GM12865 (cell line): ENCODE data around the gene WDR70.
A peak's percentile ranks its signal among the peaks of the same experiment; 100 is the strongest.
"Not testable (repeated sequence)": the region's sequence is repeated elsewhere in the genome, so short reads cannot be mapped to it uniquely, and the experiment has no call there.

Source experiments
- DNase-seq: peaks from one replicate; pipeline ENCODE4 v3.0.0; 2010; ENCODE audit warnings: low read depth
- H3K4me3 ChIP-seq: 2 replicates; pipeline ENCODE4 v1.5.1; 2011; ENCODE audit warnings: mild to moderate bottlenecking, low read depth, low read length, control low read depth
- TF ChIP-seq, protein P1 (sequence below): IDR thresholded peaks from 2 replicates; pipeline ENCODE4 v1.5.1; 2011; ENCODE audit warnings: low read length, control low read depth, low read depth, inconsistent platforms; ENCODE audit not compliant: insufficient read depth; ENCODE audit errors: missing control alignments

The WDR70 gene

DNA sequence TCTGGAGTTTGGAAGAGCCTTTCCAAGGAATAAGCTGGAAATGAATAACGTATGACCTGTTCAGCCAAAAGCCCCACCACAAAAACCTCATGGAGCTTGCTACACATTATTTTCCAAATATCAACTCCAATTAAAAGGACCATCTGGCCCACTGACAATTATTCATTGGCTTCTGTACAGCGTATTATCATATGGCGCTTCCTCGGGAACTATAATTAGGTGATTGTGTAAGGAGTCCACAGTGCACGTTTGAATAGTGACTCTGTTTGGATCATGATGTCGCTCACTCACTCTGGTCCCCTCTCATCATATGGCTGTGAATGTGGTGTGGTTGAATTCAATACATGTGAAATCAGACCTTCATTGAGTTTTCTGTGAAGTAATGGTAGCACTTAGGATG lies 408.6 kb downstream of the WDR70 start:
- TF ChIP-seq, protein P1, sequence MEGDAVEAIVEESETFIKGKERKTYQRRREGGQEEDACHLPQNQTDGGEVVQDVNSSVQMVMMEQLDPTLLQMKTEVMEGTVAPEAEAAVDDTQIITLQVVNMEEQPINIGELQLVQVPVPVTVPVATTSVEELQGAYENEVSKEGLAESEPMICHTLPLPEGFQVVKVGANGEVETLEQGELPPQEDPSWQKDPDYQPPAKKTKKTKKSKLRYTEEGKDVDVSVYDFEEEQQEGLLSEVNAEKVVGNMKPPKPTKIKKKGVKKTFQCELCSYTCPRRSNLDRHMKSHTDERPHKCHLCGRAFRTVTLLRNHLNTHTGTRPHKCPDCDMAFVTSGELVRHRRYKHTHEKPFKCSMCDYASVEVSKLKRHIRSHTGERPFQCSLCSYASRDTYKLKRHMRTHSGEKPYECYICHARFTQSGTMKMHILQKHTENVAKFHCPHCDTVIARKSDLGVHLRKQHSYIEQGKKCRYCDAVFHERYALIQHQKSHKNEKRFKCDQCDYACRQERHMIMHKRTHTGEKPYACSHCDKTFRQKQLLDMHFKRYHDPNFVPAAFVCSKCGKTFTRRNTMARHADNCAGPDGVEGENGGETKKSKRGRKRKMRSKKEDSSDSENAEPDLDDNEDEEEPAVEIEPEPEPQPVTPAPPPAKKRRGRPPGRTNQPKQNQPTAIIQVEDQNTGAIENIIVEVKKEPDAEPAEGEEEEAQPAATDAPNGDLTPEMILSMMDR = no peak

DNA sequence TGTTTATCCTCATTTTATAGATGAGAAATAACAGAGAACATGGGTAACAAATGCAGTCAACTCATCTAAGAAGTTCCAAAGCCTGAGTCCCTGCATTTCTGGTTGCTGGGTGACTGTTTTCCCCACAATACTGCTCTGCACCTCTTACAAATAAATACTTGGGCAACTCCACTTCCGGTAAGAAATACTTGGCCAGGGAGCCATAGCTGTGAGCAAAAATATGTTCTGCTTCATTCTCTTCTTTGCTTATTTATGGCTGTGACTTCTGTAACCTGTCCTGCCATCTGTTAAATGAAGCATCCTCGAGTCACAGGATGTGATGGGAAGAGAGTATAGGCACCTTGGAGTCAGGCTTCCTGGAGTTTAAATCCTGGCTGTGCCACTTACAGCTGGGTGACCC lies 410.9 kb downstream of the WDR70 start:
- no peak for DNase-seq
- H3K4me3 ChIP-seq = no peak overlapping the region
- TF ChIP-seq, protein P1 = no peak

More for the DNA sequence above, 408.6 kb downstream of the WDR70 start:
- no peak overlapping the region for H3K4me3 ChIP-seq
- no peak for DNase-seq

DNA sequence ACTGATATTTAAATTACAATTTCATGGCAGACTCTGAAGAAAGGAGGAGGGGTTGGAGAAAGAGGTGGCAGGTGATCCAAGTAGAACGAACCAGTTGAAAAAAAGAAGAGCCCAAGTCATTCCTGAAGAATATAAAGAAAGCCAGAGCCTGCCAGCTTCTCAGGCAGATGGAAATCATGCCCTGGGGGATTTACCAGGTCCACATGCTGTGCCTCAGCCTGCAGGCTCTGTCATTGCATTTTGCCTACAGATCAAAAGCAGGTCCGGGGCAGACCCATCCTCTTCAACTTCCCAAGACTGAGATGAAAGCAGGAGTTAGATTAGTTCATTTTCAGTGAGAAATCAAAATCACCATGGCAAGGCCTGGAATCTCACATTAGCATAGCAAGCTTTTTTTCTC lies 412.2 kb downstream of the WDR70 start:
- TF ChIP-seq, protein P1 = no peak
- no peak overlapping the region for H3K4me3 ChIP-seq
- no peak for DNase-seq

DNA sequence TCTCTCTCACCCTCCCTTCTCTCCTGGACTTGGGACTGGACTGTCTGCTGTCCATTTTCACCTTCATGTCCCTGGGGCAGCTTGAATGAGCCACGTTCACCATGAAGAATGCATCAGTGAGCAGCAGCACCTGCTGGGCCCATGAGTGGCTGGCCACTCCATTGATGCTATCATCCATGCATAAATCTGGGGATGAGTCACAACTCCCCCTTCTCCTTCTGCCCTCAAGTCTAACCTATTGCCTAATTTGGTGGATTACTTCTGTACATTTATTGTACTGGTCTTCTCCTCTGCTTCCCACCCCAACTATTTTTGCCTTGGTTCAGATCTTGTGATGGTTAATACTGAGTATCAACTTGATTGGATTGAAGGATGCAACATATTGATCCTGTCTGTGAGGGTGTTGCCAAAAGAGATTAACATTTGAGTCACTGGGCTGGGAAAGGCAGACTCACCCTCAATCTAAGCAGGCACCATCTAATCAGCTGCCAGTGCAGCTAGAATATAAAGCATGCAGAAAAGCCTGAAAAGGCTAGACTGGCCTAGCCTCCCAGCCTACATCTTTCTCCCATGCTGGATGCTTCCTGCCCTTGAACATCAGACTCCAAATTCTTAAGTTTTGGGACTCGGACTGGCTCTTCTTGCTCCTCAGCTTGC lies 414.0 kb downstream of the WDR70 start:
- TF ChIP-seq, protein P1 = no peak
- H3K4me3 ChIP-seq = no peak overlapping the region
- no peak for DNase-seq

DNA sequence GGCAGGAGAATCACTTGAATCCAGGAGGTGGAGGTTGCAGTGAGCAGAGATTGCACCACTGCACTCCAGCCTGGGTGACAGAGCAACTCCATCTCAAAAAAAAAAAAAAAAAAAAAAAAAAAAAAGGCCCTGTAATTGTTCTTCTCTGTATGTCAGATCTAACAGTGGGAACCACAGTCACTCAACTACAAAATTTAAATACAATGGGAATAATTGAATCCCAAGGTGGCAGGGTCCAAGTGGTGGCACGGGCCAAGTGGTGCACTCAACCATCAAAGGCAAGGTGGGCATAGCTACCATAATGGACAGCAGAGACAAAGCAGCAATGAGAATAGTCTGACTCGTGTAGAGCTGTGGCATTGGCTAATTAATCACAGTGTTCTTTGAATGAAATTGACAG lies 416.2 kb downstream of the WDR70 start:
- H3K4me3 ChIP-seq, DNase-seq: not testable (repeated sequence)

DNA sequence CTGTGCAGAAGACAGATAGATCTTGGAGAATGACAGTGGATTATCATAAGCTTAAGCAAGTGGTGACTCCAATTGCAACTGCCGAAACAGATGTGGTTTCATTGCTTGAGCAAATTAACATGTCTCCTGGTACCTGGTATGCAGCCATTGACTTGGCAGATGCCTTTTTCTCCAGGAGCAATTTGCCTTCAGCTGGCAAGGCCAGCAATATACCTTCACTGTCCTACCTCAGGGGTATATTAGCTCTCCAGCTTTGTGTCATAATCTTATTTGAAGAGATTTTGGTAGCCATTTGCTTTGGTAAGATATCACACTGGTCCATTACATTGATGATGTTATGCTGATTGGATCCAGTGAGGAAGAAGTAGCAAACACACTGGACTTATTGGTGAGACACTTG lies 417.3 kb downstream of the WDR70 start:
- not testable (repeated sequence) for DNase-seq, H3K4me3 ChIP-seq

DNA sequence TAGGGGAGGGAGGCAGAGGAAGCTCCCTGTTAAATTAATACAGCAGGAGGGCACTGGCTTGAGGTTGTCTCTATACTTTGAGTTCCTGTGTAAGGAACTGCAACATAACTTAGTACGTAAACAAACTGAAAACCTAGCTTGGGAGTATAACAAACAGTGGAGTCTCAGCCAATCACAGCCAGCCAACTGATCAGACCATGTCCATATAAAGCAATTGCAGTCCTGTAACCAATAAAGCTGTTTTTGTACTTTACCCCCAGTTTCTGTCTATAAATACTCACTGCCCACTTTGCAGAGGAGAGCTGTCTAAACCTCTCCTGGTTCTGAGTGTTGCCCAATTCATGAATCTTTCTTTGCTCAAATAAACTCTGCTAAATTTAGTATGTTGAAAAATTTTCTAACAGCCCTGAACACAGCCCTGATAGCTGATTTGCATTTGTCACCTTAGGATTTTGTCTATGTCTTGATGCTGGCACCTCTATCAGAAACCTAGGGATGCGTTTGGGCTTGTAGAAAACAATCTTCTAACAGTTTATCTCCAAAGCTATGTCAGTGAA lies 420.8 kb downstream of the WDR70 start:
- H3K4me3 ChIP-seq = no peak overlapping the region
- peak; percentile 69 for DNase-seq
- TF ChIP-seq, protein P1 = no peak

DNA sequence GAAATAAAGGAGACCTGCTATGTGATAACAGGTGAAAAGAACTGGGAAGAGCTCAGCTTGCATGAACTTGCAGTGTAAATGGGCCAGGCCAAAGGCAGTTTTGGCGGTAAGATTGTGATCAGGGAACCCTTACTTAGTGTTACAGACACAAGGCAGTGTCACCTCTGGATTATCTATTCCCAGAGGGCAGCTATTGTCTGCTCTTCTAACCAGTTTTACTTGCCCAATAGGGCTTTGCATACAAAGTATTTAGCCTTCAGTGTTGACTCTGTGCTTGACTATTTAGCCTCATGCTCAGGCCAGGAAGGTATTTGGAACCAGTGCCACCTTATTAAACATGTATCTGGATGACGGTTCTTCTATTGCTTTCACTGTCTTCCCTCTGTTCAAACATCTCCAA lies 422.4 kb downstream of the WDR70 start:
- no peak overlapping the region for H3K4me3 ChIP-seq
- no peak for DNase-seq
- TF ChIP-seq, protein P1 = no peak
